Psoas muscle (tissue), 8 donors: ENCODE results near the gene ACTL7A. TPM values are rescaled to one million over a fixed set of nuclear protein-coding genes. Genes with fewer than 3 reads are reported as not detected.

Source experiments
- ATAC-seq, 4 donors: fragments of 200-7000 bp; cut with Tn5 transposase; one replicate each; pipeline ENCODE4 v1.9.1; 2020; ENCODE audit warnings: moderate library complexity in 3 of 4, mild to moderate bottlenecking in 2 of 4
- DNase-seq, 2 donors: peaks; one replicate each; pipeline ENCODE4 v3.0.0-alpha.2; 2020
- H3K27ac ChIP-seq: fragments of 200-600 bp; one replicate; pipeline ENCODE4 v1.8.0; 2022
- H3K27me3 ChIP-seq, 3 donors: fragments of 200-600 bp in 1 of 3; one replicate each; pipeline versions ENCODE4 v1.6.1 to v1.8.0; 2013 to 2022; ENCODE audit warnings: low read length in 2 of 3, mild to moderate bottlenecking in 2 of 3, moderate library complexity in 1 of 3; ENCODE audit not compliant: insufficient read depth in 3 of 3
- H3K36me3 ChIP-seq, 2 donors: fragments of 200-600 bp in 1 of 2; one replicate each; pipeline versions ENCODE4 v1.6.1 to v1.8.0; 2013 to 2022; ENCODE audit warnings: low read depth in 1 of 2, mild to moderate bottlenecking in 1 of 2, moderate library complexity in 1 of 2; ENCODE audit not compliant: insufficient read depth in 1 of 2
- H3K4me1 ChIP-seq: fragments of 200-600 bp; one replicate; pipeline ENCODE4 v1.8.0; 2022
- H3K4me3 ChIP-seq: fragments of 200-600 bp; one replicate; pipeline ENCODE4 v1.8.0; 2022; ENCODE audit warnings: mild to moderate bottlenecking
- H3K9me3 ChIP-seq: fragments of 200-600 bp; one replicate; pipeline ENCODE4 v1.8.0; 2022
- WGBS, 3 donors: extraction: QIAGEN DNeasy Blood & Tissue Kit; methylation state at CpG; one replicate each; pipeline versions ENCODE4 v1.1.6 to v1.1.7; 2013; 5-methylcytosine and 5-hydroxymethylcytosine counted together
- intact Hi-C, 2 donors: fragments of 100-400 bp; cut with DNase I; formaldehyde crosslinking; loops; one replicate each; pipeline versions ENCODE4 v1.11.0 to v1.14.2; 2022
- polyA plus RNA-seq, 3 donors: library from polyadenylated mRNA; stranded (reverse); fragments of 200-250 nt; gene quantifications; one replicate each; pipeline ENCODE4 v1.2.3, GENCODE V29; 2013
- total RNA-seq, 4 donors: library from RNA; stranded (reverse); fragmentation: NEBNext Ultra II Directional in 2 of 4; extraction: Animal tissue kit (Norgen Biotek cat#: 25700) in 2 of 4; gene quantifications; one replicate each; pipeline versions ENCODE4 v1.2.1 to v1.2.4, GENCODE V29; 2021 to 2023
- TF ChIP-seq, protein P1 (sequence below): fragments of 200-600 bp; IDR thresholded peaks from one replicate; pipeline ENCODE4 v1.8.0; 2022; ENCODE audit warnings: antibody characterized with exemption
- donor health status: healthy with polysubstance abuse.
- donor health status: DM: no; HTN: no; CAD: no; lungs with moderate emphysema.
- donor health status: Bipolar disorder and iron deficiency.
- donor health status: healthy.
- donor health status: DM: yes; HTN: yes; CAD: no.
- donor health status: DM: no; HTN: no; CAD: no.
- donor health status: DM: no; HTN: no; CAD: no.
- donor health status: DM: yes; HTN: yes; CAD: no.

ACTL7A gene
- total and polyA plus RNA-seq, 7 donors: not detected

DNA sequence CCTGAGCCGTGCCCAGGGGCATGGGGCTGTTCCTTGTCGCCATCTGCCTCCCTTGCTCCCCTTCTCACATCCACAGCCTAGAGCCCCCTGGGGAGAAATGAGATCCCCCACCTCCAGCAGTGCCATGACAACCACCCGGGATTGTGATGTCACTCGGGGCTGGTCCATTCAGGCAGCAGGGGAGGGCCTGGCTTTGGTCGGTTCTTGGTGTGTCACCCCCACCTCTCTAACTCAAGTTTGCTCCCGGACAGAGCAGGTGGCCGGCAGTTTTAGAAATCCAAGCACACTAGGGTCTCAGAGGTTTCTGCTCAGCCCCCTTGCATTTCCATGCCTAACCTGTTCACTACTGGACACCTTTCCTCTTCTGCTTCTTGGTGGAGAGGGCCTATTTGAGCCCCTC is 6.2 kb upstream of the ACTL7A start, which contains the start of gene ACTL7B:
Gene ACTL7B (minus strand): TSS at position 99 of the 400 bp plus-strand sequence. CDS start 56 bp downstream, at position 43.
- no peaks in the 10 kb centered on the region for H3K27me3 ChIP-seq
- no peaks in the 10 kb centered on the region for H3K4me1 ChIP-seq
- H3K4me3 ChIP-seq: no peak within 1 kb of the TSS
- no peak for DNase-seq
- H3K9me3 ChIP-seq: no peaks in the 10 kb centered on the region
- no peak for ATAC-seq
- WGBS, 3 donors: 79 to 80% (median 80%) methylated on average over 7 of the region's 7 CpGs
- no peaks in the 10 kb centered on the region for H3K36me3 ChIP-seq
- TF ChIP-seq, protein P1, sequence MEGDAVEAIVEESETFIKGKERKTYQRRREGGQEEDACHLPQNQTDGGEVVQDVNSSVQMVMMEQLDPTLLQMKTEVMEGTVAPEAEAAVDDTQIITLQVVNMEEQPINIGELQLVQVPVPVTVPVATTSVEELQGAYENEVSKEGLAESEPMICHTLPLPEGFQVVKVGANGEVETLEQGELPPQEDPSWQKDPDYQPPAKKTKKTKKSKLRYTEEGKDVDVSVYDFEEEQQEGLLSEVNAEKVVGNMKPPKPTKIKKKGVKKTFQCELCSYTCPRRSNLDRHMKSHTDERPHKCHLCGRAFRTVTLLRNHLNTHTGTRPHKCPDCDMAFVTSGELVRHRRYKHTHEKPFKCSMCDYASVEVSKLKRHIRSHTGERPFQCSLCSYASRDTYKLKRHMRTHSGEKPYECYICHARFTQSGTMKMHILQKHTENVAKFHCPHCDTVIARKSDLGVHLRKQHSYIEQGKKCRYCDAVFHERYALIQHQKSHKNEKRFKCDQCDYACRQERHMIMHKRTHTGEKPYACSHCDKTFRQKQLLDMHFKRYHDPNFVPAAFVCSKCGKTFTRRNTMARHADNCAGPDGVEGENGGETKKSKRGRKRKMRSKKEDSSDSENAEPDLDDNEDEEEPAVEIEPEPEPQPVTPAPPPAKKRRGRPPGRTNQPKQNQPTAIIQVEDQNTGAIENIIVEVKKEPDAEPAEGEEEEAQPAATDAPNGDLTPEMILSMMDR: no peak
- no peak within 1 kb of the TSS for H3K27ac ChIP-seq
- intact Hi-C loops: no loop called here

DNA sequence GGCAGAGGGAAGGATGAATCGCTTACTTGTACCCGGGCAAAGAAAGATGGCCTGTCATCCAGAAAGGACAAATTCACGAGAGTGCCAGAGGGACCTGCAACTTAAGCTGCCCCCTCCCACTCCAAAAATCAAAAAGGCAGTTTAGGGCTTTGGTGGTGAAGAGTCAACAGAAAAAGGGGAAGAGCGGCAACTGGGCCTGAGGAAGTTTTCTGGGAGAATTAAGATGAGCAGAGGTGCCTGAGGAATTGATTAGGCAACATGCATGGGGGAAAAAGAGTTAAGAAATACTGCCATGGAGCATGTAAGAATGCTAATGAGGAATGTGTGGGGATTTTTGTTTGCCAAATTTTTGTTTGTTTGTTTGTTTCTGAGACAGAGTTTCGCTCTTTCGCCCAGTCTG is 4.5 kb upstream of the ACTL7A start:
- Histone ChIP-seq H3K4me1 (no peaks in the 10 kb centered on the region), H3K4me3 (no peak overlapping the region), H3K36me3 (no peaks in the 10 kb centered on the region), H3K9me3 (no peaks in the 10 kb centered on the region), H3K27ac (no peak overlapping the region), H3K27me3 (no peaks in the 10 kb centered on the region)
- DNase-seq (no peak), ATAC-seq (no peak)
- TF ChIP-seq, protein P1: no peak
- intact Hi-C loops: no loop called here
- WGBS, 3 donors: 93 to 95% (median 94%) methylated on average over 6 of the region's 6 CpGs

DNA sequence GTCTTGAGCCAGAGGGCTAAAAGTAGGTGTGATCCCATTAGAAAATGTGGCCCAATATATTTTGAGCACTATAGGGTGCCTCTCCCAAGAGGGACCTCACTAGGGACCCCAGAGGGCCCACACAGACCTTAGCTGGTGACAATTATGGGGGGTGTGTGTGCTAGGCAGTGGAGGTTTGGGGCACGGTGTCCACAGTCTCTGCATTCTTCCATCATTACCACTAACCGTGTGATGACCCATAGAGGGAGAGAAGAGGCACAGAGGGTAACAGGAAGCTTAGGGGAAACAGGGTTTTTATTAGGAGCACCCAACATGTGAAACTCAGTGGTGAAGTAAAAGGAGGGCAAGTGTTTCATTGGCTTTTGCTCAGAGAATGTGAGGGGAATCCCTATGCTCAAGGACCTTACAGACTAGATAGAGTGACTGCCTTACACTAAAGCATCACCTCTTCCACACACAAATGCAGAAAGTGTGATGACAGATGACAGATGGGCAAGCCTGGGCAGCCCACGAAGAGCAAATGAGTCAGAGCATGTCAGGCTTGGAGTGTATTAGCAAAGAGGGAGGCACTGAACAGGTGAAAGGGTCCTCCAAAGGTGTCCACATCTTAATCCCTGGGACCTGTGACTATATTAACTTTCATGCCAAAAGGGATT is 2.5 kb upstream of the ACTL7A start:
- DNase-seq: no peak
- TF ChIP-seq, protein P1: no peak
- no peaks in the 10 kb centered on the region for H3K9me3 ChIP-seq
- ATAC-seq: no peak
- WGBS, 3 donors: 74 to 82% (median 76%) methylated on average over 3 of the region's 3 CpGs
- H3K4me1 ChIP-seq: no peaks in the 10 kb centered on the region
- H3K36me3 ChIP-seq: no peaks in the 10 kb centered on the region
- H3K27me3 ChIP-seq: no peaks in the 10 kb centered on the region
- H3K27ac ChIP-seq: no peak overlapping the region
- no peak overlapping the region for H3K4me3 ChIP-seq
- intact Hi-C loops: no loop called here

DNA sequence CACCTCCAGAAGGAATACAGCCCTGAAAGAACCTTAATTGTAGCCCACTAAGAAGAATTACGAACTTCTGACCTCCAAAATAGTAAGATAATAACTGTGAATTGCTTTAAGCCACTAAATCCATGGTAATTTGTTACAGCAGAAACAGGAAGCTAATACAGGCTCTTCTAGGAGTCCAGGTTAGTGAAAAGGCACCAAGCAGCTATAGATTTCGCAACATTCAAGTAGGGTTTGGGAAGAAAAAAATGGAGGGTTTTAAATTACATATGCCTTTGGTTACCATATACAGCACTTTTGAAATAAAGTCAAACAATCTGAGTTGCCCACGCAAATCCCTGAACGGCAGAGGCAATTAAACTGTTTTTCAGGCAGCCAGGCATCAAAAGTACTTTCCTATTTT is 1.7 kb upstream of the ACTL7A start:
- H3K4me1 ChIP-seq: no peaks in the 10 kb centered on the region
- TF ChIP-seq, protein P1: no peak
- H3K27me3 ChIP-seq: no peaks in the 10 kb centered on the region
- H3K4me3 ChIP-seq: no peak overlapping the region
- H3K36me3 ChIP-seq: no peaks in the 10 kb centered on the region
- no peak for ATAC-seq
- intact Hi-C loops: no loop called here
- 74 to 80% (median 80%) methylated on average over 4 of the region's 4 CpGs for WGBS, 3 donors
- H3K9me3 ChIP-seq: no peaks in the 10 kb centered on the region
- no peak for DNase-seq
- H3K27ac ChIP-seq: no peak overlapping the region

DNA sequence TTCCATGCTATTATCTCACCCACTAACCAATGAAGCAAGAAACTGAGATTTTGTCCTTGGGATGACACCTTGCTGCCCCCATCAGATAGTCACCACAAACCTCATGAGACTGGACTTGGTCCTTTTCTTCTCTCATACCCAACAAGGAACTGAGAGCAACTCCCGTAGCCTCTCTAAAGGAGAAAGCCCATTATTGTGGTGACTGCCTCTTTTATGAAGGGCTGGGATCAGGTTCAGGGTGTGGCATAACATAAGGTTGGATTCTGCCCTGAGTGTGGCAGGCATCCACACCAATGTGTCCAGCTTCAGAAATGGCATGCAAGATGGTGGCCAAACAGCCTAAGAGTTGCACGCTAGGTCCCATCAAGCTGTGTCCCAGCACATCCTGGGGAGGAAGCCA is 1.3 kb upstream of the ACTL7A start:
- Histone ChIP-seq H3K36me3 (no peaks in the 10 kb centered on the region), H3K27me3 (no peaks in the 10 kb centered on the region), H3K9me3 (no peaks in the 10 kb centered on the region), H3K4me1 (no peaks in the 10 kb centered on the region), H3K27ac (no peak overlapping the region), H3K4me3 (no peak overlapping the region)
- TF ChIP-seq, protein P1: no peak
- DNase-seq (no peak), ATAC-seq (no peak)
- 92 to 97% (median 96%) methylated on average over 2 of the region's 2 CpGs for WGBS, 3 donors
- intact Hi-C loops: no loop called here
